Vagina (tissue), 2 donors: ENCODE measurements around the gene ESPNL. TPM values are rescaled to one million over a fixed set of nuclear protein-coding genes. Genes with fewer than 3 reads are reported as not detected.

Experiments used
- DNase-seq, 2 donors: peaks; one replicate each; pipeline ENCODE4 v3.0.0-alpha.2; 2017; ENCODE audit errors: extremely low spot score in 2 of 2
- H3K27ac ChIP-seq: fragments of 200-600 bp; sonication (generic); one replicate; pipeline ENCODE4 v1.5.1; 2019
- H3K27me3 ChIP-seq: fragments of 200-600 bp; sonication (generic); one replicate; pipeline ENCODE4 v1.5.1; 2019
- H3K36me3 ChIP-seq, 2 donors: fragments of 200-600 bp; sonication (generic); one replicate each; pipeline ENCODE4 v1.5.1; 2017 to 2019
- H3K4me1 ChIP-seq: fragments of 200-600 bp; sonication (generic); one replicate; pipeline ENCODE4 v1.5.1; 2019
- H3K4me3 ChIP-seq, 2 donors: fragments of 200-600 bp; sonication (generic); 1 replicate in 1 of 2; 2 replicates in 1 of 2; pipeline ENCODE4 v1.5.1; 2016 to 2019
- H3K9me3 ChIP-seq: fragments of 200-600 bp; sonication (generic); one replicate; pipeline ENCODE4 v1.5.1; 2019
- CTCF ChIP-seq, 3 experiments: fragments of 450-650 bp in 2 of 3; fragments of 200-600 bp in 1 of 3; sonication (generic) in 1 of 3; IDR thresholded peaks; one replicate each; pipeline ENCODE4 v1.5.1; 2017 to 2019; ENCODE audit warnings: antibody characterized with exemption in 3 of 3, mild to moderate bottlenecking in 2 of 3, moderate library complexity in 2 of 3
- POLR2A ChIP-seq, 2 donors: fragments of 450-650 bp; IDR thresholded peaks; one replicate each; pipeline ENCODE4 v1.6.1; 2017; ENCODE audit warnings: antibody characterized with exemption in 2 of 2, mild to moderate bottlenecking in 2 of 2, moderate library complexity in 2 of 2
- POLR2AphosphoS5 ChIP-seq, 2 donors: sonication (generic); formaldehyde crosslinking; IDR thresholded peaks; one replicate each; pipeline ENCODE4 v1.9.0; 2017; ENCODE audit warnings: antibody characterized with exemption in 2 of 2, mild to moderate bottlenecking in 2 of 2, low read depth in 1 of 2; ENCODE audit not compliant: insufficient read depth in 1 of 2
- intact Hi-C: fragments of 100-400 bp; cut with DNase I; formaldehyde crosslinking; loops from one replicate; pipeline ENCODE4 v1.15.1; 2023
- total RNA-seq: library from RNA; depleted of rRNA; stranded (reverse); fragments of >200 nt; gene quantifications from one replicate; pipeline ENCODE4 v1.2.3, GENCODE V29; 2016

ESPNL gene
- total RNA-seq, 1 donor from 2014 or later: 0.74 TPM

GRCh38 chr2:238173692-238174091, 73.6 kb downstream of the ESPNL start:
- intact Hi-C loops: no loop called here
- Histone ChIP-seq H3K36me3 (peaks cover 0 to 68% of the 10 kb centered on the region in 2 donors), H3K4me1 (peaks cover 22% of the 10 kb centered on the region), H3K9me3 (no peaks in the 10 kb centered on the region), H3K27ac (no peak overlapping the region), H3K27me3 (no peaks in the 10 kb centered on the region), H3K4me3 (no peak overlapping the region)
- no peak for DNase-seq
- TF ChIP-seq POLR2A (IDR thresholded peaks at IDR 0.05) (no peak), POLR2AphosphoS5 (IDR thresholded peaks at IDR 0.05; ENCODE audit: insufficient read depth in 1 of 2, low read depth in 1 of 2) (no peak), CTCF (IDR thresholded peaks at IDR 0.05) (no peak)

- intact Hi-C loops: no loop called here
- DNase-seq: no peak
- H3K36me3 ChIP-seq: peaks cover 0 to 74% of the 10 kb centered on the region in 2 donors
These were observed 74.2 kb downstream of the ESPNL start for GRCh38 chr2:238174291-238174690.

GRCh38 chr2:238174701-238175100, 74.6 kb downstream of the ESPNL start:
- H3K9me3 ChIP-seq: no peaks in the 10 kb centered on the region
- intact Hi-C loops: no loop called here
- no peaks in the 10 kb centered on the region for H3K27me3 ChIP-seq
- DNase-seq: no peak
- H3K4me3 ChIP-seq: no peak overlapping the region
- no peak overlapping the region for H3K27ac ChIP-seq
- peaks cover 0 to 76% of the 10 kb centered on the region in 2 donors for H3K36me3 ChIP-seq
- peaks cover 14% of the 10 kb centered on the region for H3K4me1 ChIP-seq
- TF ChIP-seq CTCF (IDR thresholded peaks at IDR 0.05) (no peak), POLR2AphosphoS5 (IDR thresholded peaks at IDR 0.05; ENCODE audit: insufficient read depth in 1 of 2, low read depth in 1 of 2) (no peak), POLR2A (IDR thresholded peaks at IDR 0.05) (no peak)

More at GRCh38 chr2:238174291-238174690, 74.2 kb downstream of the ESPNL start:
- no peak overlapping the region for H3K27ac ChIP-seq
- H3K27me3 ChIP-seq: no peaks in the 10 kb centered on the region
- no peak for TF ChIP-seq CTCF (IDR thresholded peaks at IDR 0.05)
- no peak for TF ChIP-seq POLR2A (IDR thresholded peaks at IDR 0.05)
- TF ChIP-seq POLR2AphosphoS5 (IDR thresholded peaks at IDR 0.05; ENCODE audit: insufficient read depth in 1 of 2, low read depth in 1 of 2): no peak
- peaks cover 18% of the 10 kb centered on the region for H3K4me1 ChIP-seq
- H3K4me3 ChIP-seq: no peak overlapping the region
- H3K9me3 ChIP-seq: no peaks in the 10 kb centered on the region

- Histone ChIP-seq H3K36me3 (peaks cover 0 to 82% of the 10 kb centered on the region in 2 donors), H3K4me1 (no peaks in the 10 kb centered on the region), H3K27me3 (no peaks in the 10 kb centered on the region), H3K4me3 (no peak overlapping the region), H3K9me3 (no peaks in the 10 kb centered on the region), H3K27ac (no peak overlapping the region)
- intact Hi-C loops: no loop called here
- no peak for DNase-seq
- no peak for TF ChIP-seq CTCF (IDR thresholded peaks at IDR 0.05)
- no peak for TF ChIP-seq POLR2A (IDR thresholded peaks at IDR 0.05)
- TF ChIP-seq POLR2AphosphoS5 (IDR thresholded peaks at IDR 0.05; ENCODE audit: insufficient read depth in 1 of 2, low read depth in 1 of 2): no peak
These were observed 76.5 kb downstream of the ESPNL start for GRCh38 chr2:238176613-238177012.

- no peak for DNase-seq
- intact Hi-C loops: no loop called here
- Histone ChIP-seq H3K4me3 (no peak overlapping the region), H3K27ac (no peak overlapping the region), H3K27me3 (no peaks in the 10 kb centered on the region), H3K4me1 (no peaks in the 10 kb centered on the region), H3K9me3 (no peaks in the 10 kb centered on the region), H3K36me3 (peaks cover 0 to 89% of the 10 kb centered on the region in 2 donors)
- TF ChIP-seq POLR2A (IDR thresholded peaks at IDR 0.05) (no peak), POLR2AphosphoS5 (IDR thresholded peaks at IDR 0.05; ENCODE audit: insufficient read depth in 1 of 2, low read depth in 1 of 2) (no peak), CTCF (IDR thresholded peaks at IDR 0.05) (no peak)
These were observed 80.4 kb downstream of the ESPNL start for GRCh38 chr2:238180554-238180953.
